ENCODE measurements around the gene CHFR.

- TF ChIP-seq, protein P1, sequence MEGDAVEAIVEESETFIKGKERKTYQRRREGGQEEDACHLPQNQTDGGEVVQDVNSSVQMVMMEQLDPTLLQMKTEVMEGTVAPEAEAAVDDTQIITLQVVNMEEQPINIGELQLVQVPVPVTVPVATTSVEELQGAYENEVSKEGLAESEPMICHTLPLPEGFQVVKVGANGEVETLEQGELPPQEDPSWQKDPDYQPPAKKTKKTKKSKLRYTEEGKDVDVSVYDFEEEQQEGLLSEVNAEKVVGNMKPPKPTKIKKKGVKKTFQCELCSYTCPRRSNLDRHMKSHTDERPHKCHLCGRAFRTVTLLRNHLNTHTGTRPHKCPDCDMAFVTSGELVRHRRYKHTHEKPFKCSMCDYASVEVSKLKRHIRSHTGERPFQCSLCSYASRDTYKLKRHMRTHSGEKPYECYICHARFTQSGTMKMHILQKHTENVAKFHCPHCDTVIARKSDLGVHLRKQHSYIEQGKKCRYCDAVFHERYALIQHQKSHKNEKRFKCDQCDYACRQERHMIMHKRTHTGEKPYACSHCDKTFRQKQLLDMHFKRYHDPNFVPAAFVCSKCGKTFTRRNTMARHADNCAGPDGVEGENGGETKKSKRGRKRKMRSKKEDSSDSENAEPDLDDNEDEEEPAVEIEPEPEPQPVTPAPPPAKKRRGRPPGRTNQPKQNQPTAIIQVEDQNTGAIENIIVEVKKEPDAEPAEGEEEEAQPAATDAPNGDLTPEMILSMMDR (IDR thresholded peaks at IDR 0.05): no peak
- no peak for TF ChIP-seq POLR2A (IDR thresholded peaks at IDR 0.05)
Observed at GRCh38 chr12:132861558-132861957, 25.8 kb downstream of the CHFR start.

Data from tibial nerve (tissue), 3 donors.